Measurements from ENCODE around the gene NUP85. TPM values are rescaled to one million over a fixed set of nuclear protein-coding genes. Genes with fewer than 3 reads are reported as not detected.

The NUP85 gene
- total RNA-seq, 1 experiment from 2014 or later, result 164 TPM

DNA sequence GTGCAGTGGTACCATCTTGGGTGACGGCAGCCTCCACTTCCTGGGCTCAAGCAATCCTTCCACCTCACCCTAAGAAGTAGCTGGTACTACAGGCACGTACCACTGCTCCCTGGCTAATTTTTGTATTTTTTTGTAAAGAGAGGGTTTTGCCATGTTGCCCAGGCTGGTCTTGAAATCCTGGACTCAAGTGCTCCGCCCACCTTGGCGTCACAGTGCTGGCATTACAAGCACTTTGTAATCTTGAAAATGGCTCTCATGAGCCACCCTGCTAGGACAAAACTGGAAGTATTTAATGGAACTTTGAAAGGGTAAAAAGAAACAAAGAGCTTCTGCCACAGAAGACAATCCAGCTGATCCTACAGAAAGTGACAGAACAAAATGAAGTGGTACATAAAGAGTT is 32.0 kb upstream of the NUP85 start:
- no peak overlapping the region for H2AFZ ChIP-seq (ENCODE audit: low read depth, low read length, poor library complexity, severe bottlenecking)
- H3K4me2 ChIP-seq (ENCODE audit: low read length), result no peak overlapping the region
- peaks cover 24% of the 10 kb centered on the region; the same call in 1 of the 2 replicates for H4K20me1 ChIP-seq (ENCODE audit: insufficient read depth)
- no peak overlapping the region for H3K4me3 ChIP-seq (replicated peaks in 1 of 2; ENCODE audit: low read depth in 1 of 2, low read length in 2 of 2)
- H3K9ac ChIP-seq (ENCODE audit: low read length), result no peak overlapping the region
- no peak for TF ChIP-seq ELF1 (IDR thresholded peaks at IDR 0.05; ENCODE audit: borderline replicate concordance, low read depth)
- TF ChIP-seq, protein P1, sequence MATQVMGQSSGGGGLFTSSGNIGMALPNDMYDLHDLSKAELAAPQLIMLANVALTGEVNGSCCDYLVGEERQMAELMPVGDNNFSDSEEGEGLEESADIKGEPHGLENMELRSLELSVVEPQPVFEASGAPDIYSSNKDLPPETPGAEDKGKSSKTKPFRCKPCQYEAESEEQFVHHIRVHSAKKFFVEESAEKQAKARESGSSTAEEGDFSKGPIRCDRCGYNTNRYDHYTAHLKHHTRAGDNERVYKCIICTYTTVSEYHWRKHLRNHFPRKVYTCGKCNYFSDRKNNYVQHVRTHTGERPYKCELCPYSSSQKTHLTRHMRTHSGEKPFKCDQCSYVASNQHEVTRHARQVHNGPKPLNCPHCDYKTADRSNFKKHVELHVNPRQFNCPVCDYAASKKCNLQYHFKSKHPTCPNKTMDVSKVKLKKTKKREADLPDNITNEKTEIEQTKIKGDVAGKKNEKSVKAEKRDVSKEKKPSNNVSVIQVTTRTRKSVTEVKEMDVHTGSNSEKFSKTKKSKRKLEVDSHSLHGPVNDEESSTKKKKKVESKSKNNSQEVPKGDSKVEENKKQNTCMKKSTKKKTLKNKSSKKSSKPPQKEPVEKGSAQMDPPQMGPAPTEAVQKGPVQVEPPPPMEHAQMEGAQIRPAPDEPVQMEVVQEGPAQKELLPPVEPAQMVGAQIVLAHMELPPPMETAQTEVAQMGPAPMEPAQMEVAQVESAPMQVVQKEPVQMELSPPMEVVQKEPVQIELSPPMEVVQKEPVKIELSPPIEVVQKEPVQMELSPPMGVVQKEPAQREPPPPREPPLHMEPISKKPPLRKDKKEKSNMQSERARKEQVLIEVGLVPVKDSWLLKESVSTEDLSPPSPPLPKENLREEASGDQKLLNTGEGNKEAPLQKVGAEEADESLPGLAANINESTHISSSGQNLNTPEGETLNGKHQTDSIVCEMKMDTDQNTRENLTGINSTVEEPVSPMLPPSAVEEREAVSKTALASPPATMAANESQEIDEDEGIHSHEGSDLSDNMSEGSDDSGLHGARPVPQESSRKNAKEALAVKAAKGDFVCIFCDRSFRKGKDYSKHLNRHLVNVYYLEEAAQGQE (IDR thresholded peaks at IDR 0.05; ENCODE audit: low read depth), result no peak
- TF ChIP-seq CEBPB (IDR thresholded peaks at IDR 0.05; ENCODE audit: low read depth), result no peak
- no peak for TF ChIP-seq FOSL1 (IDR thresholded peaks at IDR 0.05; ENCODE audit: low read depth)
- no peak for TF ChIP-seq EZH2phosphoT487 (IDR thresholded peaks at IDR 0.05; ENCODE audit: borderline replicate concordance)
- TF ChIP-seq, protein P2, sequence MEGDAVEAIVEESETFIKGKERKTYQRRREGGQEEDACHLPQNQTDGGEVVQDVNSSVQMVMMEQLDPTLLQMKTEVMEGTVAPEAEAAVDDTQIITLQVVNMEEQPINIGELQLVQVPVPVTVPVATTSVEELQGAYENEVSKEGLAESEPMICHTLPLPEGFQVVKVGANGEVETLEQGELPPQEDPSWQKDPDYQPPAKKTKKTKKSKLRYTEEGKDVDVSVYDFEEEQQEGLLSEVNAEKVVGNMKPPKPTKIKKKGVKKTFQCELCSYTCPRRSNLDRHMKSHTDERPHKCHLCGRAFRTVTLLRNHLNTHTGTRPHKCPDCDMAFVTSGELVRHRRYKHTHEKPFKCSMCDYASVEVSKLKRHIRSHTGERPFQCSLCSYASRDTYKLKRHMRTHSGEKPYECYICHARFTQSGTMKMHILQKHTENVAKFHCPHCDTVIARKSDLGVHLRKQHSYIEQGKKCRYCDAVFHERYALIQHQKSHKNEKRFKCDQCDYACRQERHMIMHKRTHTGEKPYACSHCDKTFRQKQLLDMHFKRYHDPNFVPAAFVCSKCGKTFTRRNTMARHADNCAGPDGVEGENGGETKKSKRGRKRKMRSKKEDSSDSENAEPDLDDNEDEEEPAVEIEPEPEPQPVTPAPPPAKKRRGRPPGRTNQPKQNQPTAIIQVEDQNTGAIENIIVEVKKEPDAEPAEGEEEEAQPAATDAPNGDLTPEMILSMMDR (IDR thresholded peaks at IDR 0.05 in 2 of 3, conservative IDR thresholded peaks at IDR 0.05 in 1 of 3; ENCODE audit: borderline replicate concordance in 1 of 3, insufficient read depth in 1 of 3, low read depth in 2 of 3, low read length in 2 of 3), result no peak
- TF ChIP-seq SIN3A (IDR thresholded peaks at IDR 0.05; ENCODE audit: low read depth), result no peak
- no peak for TF ChIP-seq EGR1 (IDR thresholded peaks at IDR 0.05; ENCODE audit: low read depth)
- TF ChIP-seq EZH2 (IDR thresholded peaks at IDR 0.05), result no peak
- TF ChIP-seq, protein P3, sequence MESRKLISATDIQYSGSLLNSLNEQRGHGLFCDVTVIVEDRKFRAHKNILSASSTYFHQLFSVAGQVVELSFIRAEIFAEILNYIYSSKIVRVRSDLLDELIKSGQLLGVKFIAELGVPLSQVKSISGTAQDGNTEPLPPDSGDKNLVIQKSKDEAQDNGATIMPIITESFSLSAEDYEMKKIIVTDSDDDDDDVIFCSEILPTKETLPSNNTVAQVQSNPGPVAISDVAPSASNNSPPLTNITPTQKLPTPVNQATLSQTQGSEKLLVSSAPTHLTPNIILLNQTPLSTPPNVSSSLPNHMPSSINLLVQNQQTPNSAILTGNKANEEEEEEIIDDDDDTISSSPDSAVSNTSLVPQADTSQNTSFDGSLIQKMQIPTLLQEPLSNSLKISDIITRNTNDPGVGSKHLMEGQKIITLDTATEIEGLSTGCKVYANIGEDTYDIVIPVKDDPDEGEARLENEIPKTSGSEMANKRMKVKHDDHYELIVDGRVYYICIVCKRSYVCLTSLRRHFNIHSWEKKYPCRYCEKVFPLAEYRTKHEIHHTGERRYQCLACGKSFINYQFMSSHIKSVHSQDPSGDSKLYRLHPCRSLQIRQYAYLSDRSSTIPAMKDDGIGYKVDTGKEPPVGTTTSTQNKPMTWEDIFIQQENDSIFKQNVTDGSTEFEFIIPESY (IDR thresholded peaks at IDR 0.05; ENCODE audit: extremely low read depth, insufficient replicate concordance, low read length), result no peak
- TF ChIP-seq POLR2AphosphoS5 (IDR thresholded peaks at IDR 0.05; ENCODE audit: low read depth, low read length), result no peak
- TF ChIP-seq SRF (IDR thresholded peaks at IDR 0.05; ENCODE audit: low read depth), result no peak
- no peak for TF ChIP-seq RAD21 (IDR thresholded peaks at IDR 0.05; ENCODE audit: low read depth)
- no peak for TF ChIP-seq ZFX (IDR thresholded peaks at IDR 0.05)
- TF ChIP-seq, protein P4, sequence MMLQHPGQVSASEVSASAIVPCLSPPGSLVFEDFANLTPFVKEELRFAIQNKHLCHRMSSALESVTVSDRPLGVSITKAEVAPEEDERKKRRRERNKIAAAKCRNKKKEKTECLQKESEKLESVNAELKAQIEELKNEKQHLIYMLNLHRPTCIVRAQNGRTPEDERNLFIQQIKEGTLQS (IDR thresholded peaks at IDR 0.05), result no peak
- no peak for TF ChIP-seq SP1 (IDR thresholded peaks at IDR 0.05; ENCODE audit: low read depth)
- no peak for TF ChIP-seq JUND (IDR thresholded peaks at IDR 0.05)
- no peaks in the 10 kb centered on the region for H3K27me3 ChIP-seq (ENCODE audit: insufficient read depth, low read length)
- no peak for DNase-seq (ENCODE audit: low read depth, low spot score)
- RAD21 ChIA-PET (ENCODE audit: low non-redundant PET in 1 of 2, low total read pairs in 2 of 2, uncharacterized antibody in 2 of 2, unreplicated experiment in 2 of 2), result interaction anchor here in 1 of 2 experiments (0.7 kb wide), 1 partner anchor 62 kb away, joined by 3 read pairs; no protein-coding TSS in a partner anchor
- no TSS peak for BruUV-seq (replicated peaks)
- peaks cover 46 to 65% of the 10 kb centered on the region in 2 experiments for H3K36me3 ChIP-seq (ENCODE audit: control insufficient read depth in 1 of 2, insufficient read depth in 2 of 2, low read length in 2 of 2)
- no peaks in the 10 kb centered on the region for H3K9me3 ChIP-seq (ENCODE audit: control insufficient read depth in 1 of 2, insufficient read depth in 1 of 2, low read depth in 1 of 2, low read length in 2 of 2)
- no peak for ATAC-seq
- peaks cover 99% of the 10 kb centered on the region for H3K79me2 ChIP-seq (ENCODE audit: insufficient read depth, low read length)
- POLR2A ChIA-PET, result interaction anchor here (1.8 kb wide), 1 partner anchor 60 kb away, joined by 6 read pairs; no protein-coding TSS in a partner anchor
- H3K27ac ChIP-seq (ENCODE audit: low read depth, low read length), result no peak overlapping the region; the same call in 1 of the 2 replicates
- intact Hi-C loops (cut with micrococcal nuclease), result no loop called here
- H3K9me2 ChIP-seq (ENCODE audit: insufficient read depth), result no peaks in the 10 kb centered on the region
- CTCF ChIA-PET, result interaction anchor here (3.2 kb wide), 1 partner anchor 59 kb away, joined by 58 read pairs; no protein-coding TSS in a partner anchor
- H3K4me1 ChIP-seq (ENCODE audit: control insufficient read depth in 1 of 2, insufficient read depth in 2 of 2, low read length in 2 of 2), result peaks cover 0 to 7% of the 10 kb centered on the region in 2 experiments; a peak in 1 of 4 replicates
